HepG2 (cell line): ENCODE measurements around the gene APOC4. TPM values are rescaled to one million over a fixed set of nuclear protein-coding genes. Genes with fewer than 3 reads are reported as not detected.

ENCODE experiments used
- MAFK ChIP-seq, 2 experiments: IDR thresholded peaks in 1 of 2; conservative IDR thresholded peaks in 1 of 2; 2 replicates each; pipeline ENCODE4 v1.6.1; 2011; ENCODE audit warnings: improper control_type of control experiment in 2 of 2, low read length in 2 of 2
- MEIS2 ChIP-seq: sonication (generic); formaldehyde crosslinking; IDR thresholded peaks from 2 replicates; pipeline ENCODE4 v1.9.0; 2021; ENCODE audit warnings: mild to moderate bottlenecking, missing genetic modification reagents
- NRL ChIP-seq: sonication (generic); formaldehyde crosslinking; IDR thresholded peaks from 2 replicates; pipeline ENCODE4 v1.5.0; 2020; ENCODE audit warnings: missing genetic modification reagents, mild to moderate bottlenecking, moderate library complexity, borderline replicate concordance
- PHF20 ChIP-seq: sonication (generic); formaldehyde crosslinking; IDR thresholded peaks from 2 replicates; pipeline ENCODE4 v1.5.0; 2020; ENCODE audit warnings: mild to moderate bottlenecking, missing genetic modification reagents
- SETDB1 ChIP-seq: sonication (generic); formaldehyde crosslinking; IDR thresholded peaks from 2 replicates; pipeline ENCODE4 v1.5.1; 2020; ENCODE audit warnings: missing genetic modification reagents, mild to moderate bottlenecking, borderline replicate concordance
- SNAPC4 ChIP-seq: sonication (generic); formaldehyde crosslinking; IDR thresholded peaks from 2 replicates; pipeline ENCODE4 v1.4.0; 2020; ENCODE audit warnings: mild to moderate bottlenecking, missing genetic modification reagents
- THAP7 ChIP-seq: sonication (generic); formaldehyde crosslinking; IDR thresholded peaks from 2 replicates; pipeline ENCODE4 v1.8.1; 2023; ENCODE audit warnings: mild to moderate bottlenecking, missing genetic modification reagents
- ZFP41 ChIP-seq: sonication (generic); formaldehyde crosslinking; IDR thresholded peaks from 2 replicates; pipeline ENCODE4 v1.4.0; 2020; ENCODE audit warnings: mild to moderate bottlenecking, missing genetic modification reagents, borderline replicate concordance
- ZNF101 ChIP-seq: sonication (generic); formaldehyde crosslinking; IDR thresholded peaks from 2 replicates; pipeline ENCODE4 v1.4.0; 2020; ENCODE audit warnings: mild to moderate bottlenecking, low read depth, missing genetic modification reagents, borderline replicate concordance
- ZNF281 ChIP-seq: sonication (generic); formaldehyde crosslinking; IDR thresholded peaks from 2 replicates; pipeline ENCODE4 v1.4.0; 2020; ENCODE audit warnings: missing genetic modification reagents, borderline replicate concordance
- ZNF343 ChIP-seq: sonication (generic); formaldehyde crosslinking; IDR thresholded peaks from 2 replicates; pipeline ENCODE4 v1.4.0; 2020; ENCODE audit warnings: mild to moderate bottlenecking, missing genetic modification reagents
- ZNF788 ChIP-seq: sonication (generic); formaldehyde crosslinking; IDR thresholded peaks from 2 replicates; pipeline ENCODE4 v1.5.0; 2020; ENCODE audit warnings: mild to moderate bottlenecking, missing genetic modification reagents, borderline replicate concordance
- polyA plus RNA-seq, 8 experiments: library from polyadenylated mRNA; depleted of rRNA in 3 of 8; stranded (reverse) in 7 of 8; unstranded in 1 of 8; fragments of >200 nt; fragmentation: Illumina TruSeq in 4 of 8; extraction: Trizol in 4 of 8; gene quantifications; 2 replicates each; pipeline versions ENCODE4 v1.2.1 to v1.2.3, GENCODE V29; 2011 to 2016; ENCODE audit warnings: low read depth in 4 of 8, missing spikeins in 1 of 8, mixed read lengths in 1 of 8; ENCODE audit not compliant: insufficient read depth in 1 of 8
- total RNA-seq, 5 experiments: library from RNA; depleted of rRNA; stranded (reverse); fragments of >200 nt; fragmentation: Illumina TruSeq; extraction: Trizol; gene quantifications; 2 replicates each; pipeline ENCODE4 v1.2.3, GENCODE V29; 2016; ENCODE audit warnings: low read depth in 1 of 5
- TF ChIP-seq, protein P1 (sequence below): sonication (generic); formaldehyde crosslinking; IDR thresholded peaks from 2 replicates; pipeline ENCODE4 v1.5.0; 2020; ENCODE audit warnings: missing genetic modification reagents
- TF ChIP-seq, protein P2 (sequence below): sonication (generic); formaldehyde crosslinking; IDR thresholded peaks from 2 replicates; pipeline ENCODE4 v1.4.0; 2020; ENCODE audit warnings: low read depth, mild to moderate bottlenecking, missing genetic modification reagents
- TF ChIP-seq, protein P3 (sequence below): sonication (generic); formaldehyde crosslinking; IDR thresholded peaks from 2 replicates; pipeline ENCODE4 v1.4.0; 2020; ENCODE audit warnings: missing genetic modification reagents

The APOC4 gene
- total and polyA plus RNA-seq, 2 of the 13 experiments (the other 11 are each of a cell fraction or from before 2014, with no cell fraction given), result 0.46 TPM; not detected in 1

GRCh38 chr19:44954649-44955504 is 12.8 kb downstream of the APOC4 start, which contains the start of gene CLPTM1 (continued):
- TF ChIP-seq, protein P1, sequence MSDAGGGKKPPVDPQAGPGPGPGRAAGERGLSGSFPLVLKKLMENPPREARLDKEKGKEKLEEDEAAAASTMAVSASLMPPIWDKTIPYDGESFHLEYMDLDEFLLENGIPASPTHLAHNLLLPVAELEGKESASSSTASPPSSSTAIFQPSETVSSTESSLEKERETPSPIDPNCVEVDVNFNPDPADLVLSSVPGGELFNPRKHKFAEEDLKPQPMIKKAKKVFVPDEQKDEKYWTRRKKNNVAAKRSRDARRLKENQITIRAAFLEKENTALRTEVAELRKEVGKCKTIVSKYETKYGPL (CRISPR knock-in tag), result no peak
- TF ChIP-seq NRL (CRISPR knock-in tag) (no peak; the same call in 1 of the 2 replicates), THAP7 (CRISPR knock-in tag) (0 out of 2 replicates have a peak, but pooled peaks have one; percentile 24), ZFP41 (CRISPR knock-in tag) (no peak), ZNF281 (no peak; the same call in 1 of the 2 replicates), ZNF788 (no peak; the same call in 1 of the 2 replicates), MEIS2 (CRISPR knock-in tag) (0 out of 2 replicates have a peak, but pooled peaks have one; percentile 14), PHF20 (peak; percentile 92), SETDB1 (CRISPR knock-in tag) (no peak), MAFK (conservative IDR thresholded peaks at IDR 0.05 in 1 of 2, IDR thresholded peaks at IDR 0.05 in 1 of 2; ENCODE audit: low read length in 2 of 2) (no peak), ZNF343 (CRISPR knock-in tag) (0 out of 2 replicates have a peak, but pooled peaks have one; percentile 31), ZNF101 (no peak; the same call in 1 of the 2 replicates), SNAPC4 (CRISPR knock-in tag) (peak; percentile 91)
- TF ChIP-seq, protein P2, sequence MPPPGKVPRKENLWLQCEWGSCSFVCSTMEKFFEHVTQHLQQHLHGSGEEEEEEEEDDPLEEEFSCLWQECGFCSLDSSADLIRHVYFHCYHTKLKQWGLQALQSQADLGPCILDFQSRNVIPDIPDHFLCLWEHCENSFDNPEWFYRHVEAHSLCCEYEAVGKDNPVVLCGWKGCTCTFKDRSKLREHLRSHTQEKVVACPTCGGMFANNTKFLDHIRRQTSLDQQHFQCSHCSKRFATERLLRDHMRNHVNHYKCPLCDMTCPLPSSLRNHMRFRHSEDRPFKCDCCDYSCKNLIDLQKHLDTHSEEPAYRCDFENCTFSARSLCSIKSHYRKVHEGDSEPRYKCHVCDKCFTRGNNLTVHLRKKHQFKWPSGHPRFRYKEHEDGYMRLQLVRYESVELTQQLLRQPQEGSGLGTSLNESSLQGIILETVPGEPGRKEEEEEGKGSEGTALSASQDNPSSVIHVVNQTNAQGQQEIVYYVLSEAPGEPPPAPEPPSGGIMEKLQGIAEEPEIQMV (CRISPR knock-in tag), result 0 out of 2 replicates have a peak, but pooled peaks have one; percentile 39
- TF ChIP-seq, protein P3, sequence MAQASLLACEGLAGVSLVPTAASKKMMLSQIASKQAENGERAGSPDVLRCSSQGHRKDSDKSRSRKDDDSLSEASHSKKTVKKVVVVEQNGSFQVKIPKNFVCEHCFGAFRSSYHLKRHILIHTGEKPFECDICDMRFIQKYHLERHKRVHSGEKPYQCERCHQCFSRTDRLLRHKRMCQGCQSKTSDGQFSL (CRISPR knock-in tag), result no peak
